GM12878 (cell line): ENCODE data around the gene ZNF672.

Experiments
- BHLHE40 ChIP-seq, 2 experiments: fragments of 450-650 bp in 1 of 2; IDR thresholded peaks; 2 replicates each; pipeline ENCODE4 v1.6.1; 2011 to 2017; ENCODE audit warnings: low read depth in 2 of 2, borderline replicate concordance in 1 of 2, improper control_type of control experiment in 1 of 2, low read length in 1 of 2, mild to moderate bottlenecking in 1 of 2
- POLR2A ChIP-seq: IDR thresholded peaks from 2 replicates; pipeline ENCODE4 v1.6.1; 2011; ENCODE audit warnings: low read depth, mild to moderate bottlenecking, low read length
- SKIL ChIP-seq: fragments of 450-650 bp; IDR thresholded peaks from 2 replicates; pipeline ENCODE4 v1.6.1; 2017; ENCODE audit warnings: mild to moderate bottlenecking, low read depth, inconsistent platforms; ENCODE audit not compliant: poor library complexity, severe bottlenecking

GRCh38 chr1:248821101-248821500 lies 16.9 kb upstream of the ZNF672 start:
- TF ChIP-seq BHLHE40 (IDR thresholded peaks at IDR 0.05; ENCODE audit: borderline replicate concordance in 1 of 2, low read depth in 2 of 2, low read length in 1 of 2), result no peak
- TF ChIP-seq POLR2A, result no peak
- TF ChIP-seq SKIL, result no peak
